ENCODE measurements around the gene FAM110A.

- TF ChIP-seq POLR2A (IDR thresholded peaks at IDR 0.05; ENCODE audit: low read depth, low read length) (no peak), POLR2AphosphoS5 (IDR thresholded peaks at IDR 0.05; ENCODE audit: low read depth, low read length) (no peak), TAF1 (IDR thresholded peaks at IDR 0.05; ENCODE audit: borderline replicate concordance, low read depth, low read length) (no peak)
These were observed 46.1 kb downstream of the FAM110A start for GRCh38 chr20:879626-880025.
